K562 (cell line): ENCODE results near the gene MS4A6E.

Experiments
- CHD4 ChIP-seq: fragments of 200-600 bp; sonication (generic); IDR thresholded peaks from 3 replicates; pipeline ENCODE4 v1.6.1; 2012; ENCODE audit warnings: low read depth, mild to moderate bottlenecking, mixed read lengths, low read length, inconsistent platforms; ENCODE audit not compliant: insufficient read depth, insufficient replicate concordance, poor library complexity, severe bottlenecking
- EZH2 ChIP-seq: IDR thresholded peaks from 2 replicates; pipeline ENCODE4 v1.6.1; 2012; ENCODE audit warnings: low read depth, mild to moderate bottlenecking, inconsistent platforms, low read length, borderline replicate concordance
- FOXA1 ChIP-seq: fragments of 450-650 bp; IDR thresholded peaks from 2 replicates; pipeline ENCODE4 v1.6.1; 2016; ENCODE audit warnings: mild to moderate bottlenecking, borderline replicate concordance
- FOXJ2 ChIP-seq: fragments of 200-800 bp; sonication (Bioruptor generic); IDR thresholded peaks from 2 replicates; pipeline ENCODE4 v1.6.1; 2016; ENCODE audit warnings: missing genetic modification characterization, missing compliant biosample characterization
- FOXK2 ChIP-seq, 2 experiments: fragments of 450-650 bp; IDR thresholded peaks in 1 of 2; conservative IDR thresholded peaks in 1 of 2; 2 replicates each; pipeline ENCODE4 v1.6.1; 2016; ENCODE audit warnings: low read depth in 2 of 2, mild to moderate bottlenecking in 1 of 2
- HDAC2 ChIP-seq: fragments of 450-650 bp; IDR thresholded peaks from 2 replicates; pipeline ENCODE4 v1.6.1; 2016; ENCODE audit warnings: mild to moderate bottlenecking
- HMG20A ChIP-seq: fragments of 450-650 bp; formaldehyde crosslinking; conservative IDR thresholded peaks from 2 replicates; pipeline ENCODE4 v1.4.0; 2020; ENCODE audit warnings: mild to moderate bottlenecking, mixed read lengths
- NR1H2 ChIP-seq: sonication (generic); formaldehyde crosslinking; IDR thresholded peaks from 2 replicates; pipeline ENCODE4 v1.4.0; 2020; ENCODE audit warnings: mild to moderate bottlenecking, missing genetic modification reagents
- POLR2A ChIP-seq: fragments of 450-650 bp; conservative IDR thresholded peaks from 2 replicates; pipeline ENCODE4 v1.6.1; 2016
- RNF2 ChIP-seq: sonication (generic); IDR thresholded peaks from 2 replicates; pipeline ENCODE4 v1.6.1; 2016
- TSC22D4 ChIP-seq: fragments of 450-650 bp; IDR thresholded peaks from 2 replicates; pipeline ENCODE4 v1.6.1; 2016; ENCODE audit warnings: missing genetic modification characterization, missing biosample characterization, control low read depth
- ZBTB1 ChIP-seq: sonication (generic); formaldehyde crosslinking; IDR thresholded peaks from 2 replicates; pipeline ENCODE4 v1.8.1; 2023; ENCODE audit warnings: missing genetic modification reagents, low read depth, mild to moderate bottlenecking, borderline replicate concordance
- ZNF707 ChIP-seq: fragments of 250-450 bp; sonication (Bioruptor Pico); conservative IDR thresholded peaks from 2 replicates; pipeline ENCODE4 v1.8.0; 2022; ENCODE audit warnings: inconsistent platforms, mild to moderate bottlenecking, moderate library complexity
- TF ChIP-seq, protein P1 (sequence below), 3 experiments: IDR thresholded peaks in 2 of 3; conservative IDR thresholded peaks in 1 of 3; 2 replicates each; pipeline ENCODE4 v1.5.1; 2011 to 2012; ENCODE audit warnings: low read length in 3 of 3, mild to moderate bottlenecking in 3 of 3, control low read depth in 2 of 3, improper control_type of control experiment in 1 of 3, inconsistent platforms in 1 of 3, low read depth in 1 of 3, mixed read lengths in 1 of 3, moderate library complexity in 1 of 3; ENCODE audit not compliant: insufficient read depth in 2 of 3

DNA sequence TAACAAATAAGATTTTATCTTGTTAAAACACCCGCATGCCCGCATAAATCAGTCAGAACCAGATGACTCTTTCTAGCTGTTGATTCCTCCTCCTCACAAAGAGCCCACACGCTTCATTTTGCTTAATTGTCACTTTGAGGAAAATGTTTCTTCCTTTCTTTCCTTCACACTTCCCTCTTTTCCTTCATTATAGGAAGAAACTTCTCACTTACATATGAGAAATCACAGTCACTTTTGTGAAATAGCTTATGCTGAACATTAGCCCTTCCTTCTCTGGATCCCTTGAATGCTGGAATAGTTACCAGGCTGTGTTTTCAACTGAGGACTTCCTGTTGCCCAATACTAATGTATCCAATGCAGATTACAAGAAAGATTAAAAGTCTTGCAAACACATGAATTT is 5.8 kb downstream of the MS4A6E start:
- no peak for TF ChIP-seq CHD4
- TF ChIP-seq HMG20A (CRISPR knock-in tag) = no peak
- TF ChIP-seq FOXA1 = no peak
- no peak for TF ChIP-seq HDAC2
- TF ChIP-seq POLR2A = no peak
- no peak for TF ChIP-seq FOXJ2 (tag)
- TF ChIP-seq RNF2 = no peak
- no peak for TF ChIP-seq ZNF707 (CRISPR knock-in tag)
- TF ChIP-seq, protein P1, sequence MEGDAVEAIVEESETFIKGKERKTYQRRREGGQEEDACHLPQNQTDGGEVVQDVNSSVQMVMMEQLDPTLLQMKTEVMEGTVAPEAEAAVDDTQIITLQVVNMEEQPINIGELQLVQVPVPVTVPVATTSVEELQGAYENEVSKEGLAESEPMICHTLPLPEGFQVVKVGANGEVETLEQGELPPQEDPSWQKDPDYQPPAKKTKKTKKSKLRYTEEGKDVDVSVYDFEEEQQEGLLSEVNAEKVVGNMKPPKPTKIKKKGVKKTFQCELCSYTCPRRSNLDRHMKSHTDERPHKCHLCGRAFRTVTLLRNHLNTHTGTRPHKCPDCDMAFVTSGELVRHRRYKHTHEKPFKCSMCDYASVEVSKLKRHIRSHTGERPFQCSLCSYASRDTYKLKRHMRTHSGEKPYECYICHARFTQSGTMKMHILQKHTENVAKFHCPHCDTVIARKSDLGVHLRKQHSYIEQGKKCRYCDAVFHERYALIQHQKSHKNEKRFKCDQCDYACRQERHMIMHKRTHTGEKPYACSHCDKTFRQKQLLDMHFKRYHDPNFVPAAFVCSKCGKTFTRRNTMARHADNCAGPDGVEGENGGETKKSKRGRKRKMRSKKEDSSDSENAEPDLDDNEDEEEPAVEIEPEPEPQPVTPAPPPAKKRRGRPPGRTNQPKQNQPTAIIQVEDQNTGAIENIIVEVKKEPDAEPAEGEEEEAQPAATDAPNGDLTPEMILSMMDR (IDR thresholded peaks at IDR 0.05 in 2 of 3, conservative IDR thresholded peaks at IDR 0.05 in 1 of 3; ENCODE audit: insufficient read depth in 2 of 3, low read depth in 1 of 3, low read length in 3 of 3) = no peak
- TF ChIP-seq EZH2 = no peak
- TF ChIP-seq FOXK2 (conservative IDR thresholded peaks at IDR 0.05 in 1 of 2, IDR thresholded peaks at IDR 0.05 in 1 of 2; ENCODE audit: low read depth in 2 of 2) = no peak
- no peak for TF ChIP-seq NR1H2 (CRISPR knock-in tag)
- no peak for TF ChIP-seq TSC22D4
- TF ChIP-seq ZBTB1 = no peak
